Stomach smooth muscle (tissue), 2 donors: ENCODE measurements around the gene BICC1.

Experiments
- H3K27ac ChIP-seq: one replicate; pipeline ENCODE4 v1.7.0; 2013; ENCODE audit warnings: mild to moderate bottlenecking, low read length, inconsistent platforms
- H3K27me3 ChIP-seq, 2 donors: one replicate each; pipeline ENCODE4 v1.7.0; 2013; ENCODE audit warnings: low read length in 2 of 2; ENCODE audit not compliant: insufficient read depth in 2 of 2, control insufficient read depth in 1 of 2
- H3K36me3 ChIP-seq, 2 donors: one replicate each; pipeline ENCODE4 v1.7.0; 2013; ENCODE audit warnings: low read length in 2 of 2; ENCODE audit not compliant: control insufficient read depth in 2 of 2, insufficient read depth in 2 of 2
- H3K4me1 ChIP-seq: one replicate; pipeline ENCODE4 v1.7.0; 2013; ENCODE audit warnings: low read length; ENCODE audit not compliant: control insufficient read depth, insufficient read depth
- H3K4me3 ChIP-seq, 2 donors: one replicate each; pipeline ENCODE4 v1.7.0; 2013; ENCODE audit warnings: low read length in 2 of 2
- H3K9ac ChIP-seq, 2 donors: one replicate each; pipeline ENCODE4 v1.7.0; 2013; ENCODE audit warnings: low read length in 2 of 2, mild to moderate bottlenecking in 1 of 2
- H3K9me3 ChIP-seq, 2 donors: one replicate each; pipeline ENCODE4 v1.7.0; 2013; ENCODE audit warnings: low read length in 2 of 2; ENCODE audit not compliant: control insufficient read depth in 2 of 2
- donor health status: healthy.
- donor health status: Pancreatic carcinoma.

The BICC1 gene

GRCh38 chr10:58823983-58824382 lies 311.3 kb downstream of the BICC1 start:
- no peak overlapping the region for H3K9ac ChIP-seq
- H3K27ac ChIP-seq: no peak overlapping the region
- no peaks in the 10 kb centered on the region for H3K27me3 ChIP-seq
- no peaks in the 10 kb centered on the region for H3K9me3 ChIP-seq
- no peak overlapping the region for H3K4me3 ChIP-seq
- H3K36me3 ChIP-seq: no peaks in the 10 kb centered on the region
- no peaks in the 10 kb centered on the region for H3K4me1 ChIP-seq

GRCh38 chr10:58824396-58824795 lies 311.7 kb downstream of the BICC1 start:
- Histone ChIP-seq H3K27ac (no peak overlapping the region), H3K27me3 (no peaks in the 10 kb centered on the region), H3K4me1 (no peaks in the 10 kb centered on the region), H3K36me3 (no peaks in the 10 kb centered on the region), H3K9ac (no peak overlapping the region), H3K4me3 (no peak overlapping the region), H3K9me3 (no peaks in the 10 kb centered on the region)

- H3K36me3 ChIP-seq: no peaks in the 10 kb centered on the region
- no peaks in the 10 kb centered on the region for H3K27me3 ChIP-seq
- no peaks in the 10 kb centered on the region for H3K4me1 ChIP-seq
- H3K4me3 ChIP-seq: no peak overlapping the region
- no peak overlapping the region for H3K27ac ChIP-seq
- H3K9ac ChIP-seq: no peak overlapping the region
- no peaks in the 10 kb centered on the region for H3K9me3 ChIP-seq
Observed at GRCh38 chr10:58826694-58827093, 314.0 kb downstream of the BICC1 start.

- Histone ChIP-seq H3K36me3 (no peaks in the 10 kb centered on the region), H3K4me1 (no peaks in the 10 kb centered on the region), H3K27me3 (no peaks in the 10 kb centered on the region), H3K9me3 (no peaks in the 10 kb centered on the region), H3K27ac (no peak overlapping the region), H3K9ac (no peak overlapping the region), H3K4me3 (no peak overlapping the region)
Observed at GRCh38 chr10:58827381-58827780, 314.7 kb downstream of the BICC1 start.

GRCh38 chr10:58829839-58830238 lies 317.2 kb downstream of the BICC1 start:
- no peaks in the 10 kb centered on the region for H3K36me3 ChIP-seq
- no peaks in the 10 kb centered on the region for H3K27me3 ChIP-seq
- no peak overlapping the region for H3K27ac ChIP-seq
- H3K4me3 ChIP-seq: no peak overlapping the region
- H3K4me1 ChIP-seq: no peaks in the 10 kb centered on the region
- no peak overlapping the region for H3K9ac ChIP-seq
- no peaks in the 10 kb centered on the region for H3K9me3 ChIP-seq

- Histone ChIP-seq H3K27ac (no peak overlapping the region), H3K4me1 (no peaks in the 10 kb centered on the region), H3K36me3 (no peaks in the 10 kb centered on the region), H3K4me3 (no peak overlapping the region), H3K27me3 (no peaks in the 10 kb centered on the region), H3K9ac (no peak overlapping the region), H3K9me3 (no peaks in the 10 kb centered on the region)
Observed at GRCh38 chr10:58830697-58831096, 318.0 kb downstream of the BICC1 start.

GRCh38 chr10:58833771-58834561 lies 321.3 kb downstream of the BICC1 start:
- Histone ChIP-seq H3K4me3 (no peak overlapping the region), H3K4me1 (no peaks in the 10 kb centered on the region), H3K9me3 (no peaks in the 10 kb centered on the region), H3K27me3 (no peaks in the 10 kb centered on the region), H3K36me3 (no peaks in the 10 kb centered on the region), H3K9ac (no peak overlapping the region), H3K27ac (no peak overlapping the region)

GRCh38 chr10:58836176-58836700 lies 323.6 kb downstream of the BICC1 start:
- no peaks in the 10 kb centered on the region for H3K4me1 ChIP-seq
- H3K9me3 ChIP-seq: no peaks in the 10 kb centered on the region
- H3K4me3 ChIP-seq: no peak overlapping the region
- no peaks in the 10 kb centered on the region for H3K27me3 ChIP-seq
- no peaks in the 10 kb centered on the region for H3K36me3 ChIP-seq
- no peak overlapping the region for H3K27ac ChIP-seq
- H3K9ac ChIP-seq: no peak overlapping the region

- no peaks in the 10 kb centered on the region for H3K36me3 ChIP-seq
- H3K9me3 ChIP-seq: no peaks in the 10 kb centered on the region
- H3K9ac ChIP-seq: no peak overlapping the region
- no peaks in the 10 kb centered on the region for H3K4me1 ChIP-seq
- H3K4me3 ChIP-seq: no peak overlapping the region
- no peaks in the 10 kb centered on the region for H3K27me3 ChIP-seq
- H3K27ac ChIP-seq: no peak overlapping the region
Observed at GRCh38 chr10:58836991-58837575, 324.4 kb downstream of the BICC1 start.

GRCh38 chr10:58837826-58838225 lies 325.2 kb downstream of the BICC1 start:
- Histone ChIP-seq H3K36me3 (no peaks in the 10 kb centered on the region), H3K27me3 (no peaks in the 10 kb centered on the region), H3K27ac (no peak overlapping the region), H3K9ac (no peak overlapping the region), H3K9me3 (no peaks in the 10 kb centered on the region), H3K4me1 (no peaks in the 10 kb centered on the region), H3K4me3 (no peak overlapping the region)
